Loucy (cell line): ENCODE data around the gene CPT2.

Source experiments
- EZH2phosphoT487 ChIP-seq: fragments of 200-600 bp; IDR thresholded peaks from 2 replicates; pipeline ENCODE4 v1.6.1; 2018; ENCODE audit warnings: antibody characterized with exemption, mild to moderate bottlenecking, moderate library complexity, borderline replicate concordance
- TF ChIP-seq, protein P1 (sequence below): fragments of 200-600 bp; sonication (generic); conservative IDR thresholded peaks from 2 replicates; pipeline ENCODE4 v1.5.1; 2014; ENCODE audit warnings: mild to moderate bottlenecking, antibody characterized with exemption, low read length

DNA sequence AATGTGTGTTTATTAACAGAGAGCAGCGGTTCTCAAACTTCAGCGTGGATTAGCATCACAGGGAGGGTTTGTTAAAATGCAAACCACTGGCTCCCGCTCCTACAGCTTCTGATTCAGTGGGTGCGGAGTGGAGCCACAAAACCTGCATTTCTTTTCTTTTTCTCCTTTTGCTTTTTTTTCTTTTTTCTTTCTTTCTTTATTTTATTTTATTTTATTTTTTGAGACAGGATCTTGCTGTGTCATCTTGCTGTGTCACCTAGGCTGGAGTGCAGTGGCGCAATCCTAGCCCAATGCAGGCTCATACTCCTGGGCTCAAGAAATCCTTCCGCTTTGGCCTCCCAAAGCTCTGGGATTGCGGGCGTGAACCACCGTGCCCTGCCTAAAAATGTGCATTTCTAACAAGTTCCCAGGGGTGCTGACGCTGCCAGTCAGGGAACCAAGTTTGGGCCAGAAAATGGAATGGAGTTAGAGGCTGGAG, 33.3 kb upstream of the CPT2 start:
- TF ChIP-seq, protein P1, sequence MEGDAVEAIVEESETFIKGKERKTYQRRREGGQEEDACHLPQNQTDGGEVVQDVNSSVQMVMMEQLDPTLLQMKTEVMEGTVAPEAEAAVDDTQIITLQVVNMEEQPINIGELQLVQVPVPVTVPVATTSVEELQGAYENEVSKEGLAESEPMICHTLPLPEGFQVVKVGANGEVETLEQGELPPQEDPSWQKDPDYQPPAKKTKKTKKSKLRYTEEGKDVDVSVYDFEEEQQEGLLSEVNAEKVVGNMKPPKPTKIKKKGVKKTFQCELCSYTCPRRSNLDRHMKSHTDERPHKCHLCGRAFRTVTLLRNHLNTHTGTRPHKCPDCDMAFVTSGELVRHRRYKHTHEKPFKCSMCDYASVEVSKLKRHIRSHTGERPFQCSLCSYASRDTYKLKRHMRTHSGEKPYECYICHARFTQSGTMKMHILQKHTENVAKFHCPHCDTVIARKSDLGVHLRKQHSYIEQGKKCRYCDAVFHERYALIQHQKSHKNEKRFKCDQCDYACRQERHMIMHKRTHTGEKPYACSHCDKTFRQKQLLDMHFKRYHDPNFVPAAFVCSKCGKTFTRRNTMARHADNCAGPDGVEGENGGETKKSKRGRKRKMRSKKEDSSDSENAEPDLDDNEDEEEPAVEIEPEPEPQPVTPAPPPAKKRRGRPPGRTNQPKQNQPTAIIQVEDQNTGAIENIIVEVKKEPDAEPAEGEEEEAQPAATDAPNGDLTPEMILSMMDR = no peak
- no peak for TF ChIP-seq EZH2phosphoT487
